ENCODE measurements around the gene ADPRM.

DNA sequence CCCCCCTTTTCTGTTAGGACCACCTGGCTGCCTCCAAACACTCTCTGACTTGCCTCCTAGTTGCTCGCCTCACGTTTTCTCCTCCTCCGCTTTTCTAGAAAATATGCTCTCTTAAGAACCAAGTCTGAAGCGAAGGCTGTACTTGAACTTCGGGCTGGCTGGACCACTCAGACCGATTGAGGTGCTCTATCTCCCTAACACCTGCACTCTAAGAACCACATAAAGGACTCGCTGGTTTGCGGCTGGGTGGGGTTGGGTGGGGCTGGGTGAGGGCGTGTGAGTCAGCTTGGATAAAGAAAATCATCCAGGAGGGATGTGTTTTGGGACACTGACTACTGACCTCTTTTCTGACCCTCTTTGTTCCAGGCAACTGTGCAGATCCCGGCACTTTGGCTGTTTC is 55.3 kb downstream of the ADPRM start:
- TF ChIP-seq, protein P1, sequence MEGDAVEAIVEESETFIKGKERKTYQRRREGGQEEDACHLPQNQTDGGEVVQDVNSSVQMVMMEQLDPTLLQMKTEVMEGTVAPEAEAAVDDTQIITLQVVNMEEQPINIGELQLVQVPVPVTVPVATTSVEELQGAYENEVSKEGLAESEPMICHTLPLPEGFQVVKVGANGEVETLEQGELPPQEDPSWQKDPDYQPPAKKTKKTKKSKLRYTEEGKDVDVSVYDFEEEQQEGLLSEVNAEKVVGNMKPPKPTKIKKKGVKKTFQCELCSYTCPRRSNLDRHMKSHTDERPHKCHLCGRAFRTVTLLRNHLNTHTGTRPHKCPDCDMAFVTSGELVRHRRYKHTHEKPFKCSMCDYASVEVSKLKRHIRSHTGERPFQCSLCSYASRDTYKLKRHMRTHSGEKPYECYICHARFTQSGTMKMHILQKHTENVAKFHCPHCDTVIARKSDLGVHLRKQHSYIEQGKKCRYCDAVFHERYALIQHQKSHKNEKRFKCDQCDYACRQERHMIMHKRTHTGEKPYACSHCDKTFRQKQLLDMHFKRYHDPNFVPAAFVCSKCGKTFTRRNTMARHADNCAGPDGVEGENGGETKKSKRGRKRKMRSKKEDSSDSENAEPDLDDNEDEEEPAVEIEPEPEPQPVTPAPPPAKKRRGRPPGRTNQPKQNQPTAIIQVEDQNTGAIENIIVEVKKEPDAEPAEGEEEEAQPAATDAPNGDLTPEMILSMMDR (tag by site-specific recombination; IDR thresholded peaks at IDR 0.05) = no peak
- TF ChIP-seq, protein P2, sequence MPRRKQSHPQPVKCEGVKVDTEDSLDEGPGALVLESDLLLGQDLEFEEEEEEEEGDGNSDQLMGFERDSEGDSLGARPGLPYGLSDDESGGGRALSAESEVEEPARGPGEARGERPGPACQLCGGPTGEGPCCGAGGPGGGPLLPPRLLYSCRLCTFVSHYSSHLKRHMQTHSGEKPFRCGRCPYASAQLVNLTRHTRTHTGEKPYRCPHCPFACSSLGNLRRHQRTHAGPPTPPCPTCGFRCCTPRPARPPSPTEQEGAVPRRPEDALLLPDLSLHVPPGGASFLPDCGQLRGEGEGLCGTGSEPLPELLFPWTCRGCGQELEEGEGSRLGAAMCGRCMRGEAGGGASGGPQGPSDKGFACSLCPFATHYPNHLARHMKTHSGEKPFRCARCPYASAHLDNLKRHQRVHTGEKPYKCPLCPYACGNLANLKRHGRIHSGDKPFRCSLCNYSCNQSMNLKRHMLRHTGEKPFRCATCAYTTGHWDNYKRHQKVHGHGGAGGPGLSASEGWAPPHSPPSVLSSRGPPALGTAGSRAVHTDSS (tag by site-specific recombination; IDR thresholded peaks at IDR 0.05) = no peak

All from HEK293 (cell line).